ENCODE measurements around the gene NUP62CL. TPM values are rescaled to one million over a fixed set of nuclear protein-coding genes. Genes with fewer than 3 reads are reported as not detected.

Gene NUP62CL
- total RNA-seq, 2 experiments from 2014 or later = 10.6 to 37.6 TPM

GRCh38 chrX:107207943-107208342 lies 1.7 kb upstream of the NUP62CL start:
- no peak for DNase-seq (ENCODE audit: low spot score)
- Histone ChIP-seq H3K4me1 (ENCODE audit: insufficient read depth, low read length, poor library complexity, severe bottlenecking) (no peaks in the 10 kb centered on the region), H3K79me2 (ENCODE audit: insufficient read depth, low read depth, low read length) (no peaks in the 10 kb centered on the region), H2AFZ (ENCODE audit: low read length) (no peak overlapping the region), H4K20me1 (ENCODE audit: insufficient read depth, low read length) (no peaks in the 10 kb centered on the region), H3K9me3 (ENCODE audit: low read length) (no peaks in the 10 kb centered on the region), H3K4me2 (ENCODE audit: low read length) (no peak overlapping the region), H3K9me2 (ENCODE audit: insufficient read depth, low read length) (no peaks in the 10 kb centered on the region), H3K36me3 (ENCODE audit: insufficient read depth, low read length) (no peaks in the 10 kb centered on the region), H3K27ac (ENCODE audit: low read depth, low read length, poor library complexity, severe bottlenecking) (no peak overlapping the region), H3K4me3 (ENCODE audit: low read depth, low read length, poor library complexity, severe bottlenecking) (no peak overlapping the region)
- TF ChIP-seq, protein P1, sequence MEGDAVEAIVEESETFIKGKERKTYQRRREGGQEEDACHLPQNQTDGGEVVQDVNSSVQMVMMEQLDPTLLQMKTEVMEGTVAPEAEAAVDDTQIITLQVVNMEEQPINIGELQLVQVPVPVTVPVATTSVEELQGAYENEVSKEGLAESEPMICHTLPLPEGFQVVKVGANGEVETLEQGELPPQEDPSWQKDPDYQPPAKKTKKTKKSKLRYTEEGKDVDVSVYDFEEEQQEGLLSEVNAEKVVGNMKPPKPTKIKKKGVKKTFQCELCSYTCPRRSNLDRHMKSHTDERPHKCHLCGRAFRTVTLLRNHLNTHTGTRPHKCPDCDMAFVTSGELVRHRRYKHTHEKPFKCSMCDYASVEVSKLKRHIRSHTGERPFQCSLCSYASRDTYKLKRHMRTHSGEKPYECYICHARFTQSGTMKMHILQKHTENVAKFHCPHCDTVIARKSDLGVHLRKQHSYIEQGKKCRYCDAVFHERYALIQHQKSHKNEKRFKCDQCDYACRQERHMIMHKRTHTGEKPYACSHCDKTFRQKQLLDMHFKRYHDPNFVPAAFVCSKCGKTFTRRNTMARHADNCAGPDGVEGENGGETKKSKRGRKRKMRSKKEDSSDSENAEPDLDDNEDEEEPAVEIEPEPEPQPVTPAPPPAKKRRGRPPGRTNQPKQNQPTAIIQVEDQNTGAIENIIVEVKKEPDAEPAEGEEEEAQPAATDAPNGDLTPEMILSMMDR (conservative IDR thresholded peaks at IDR 0.05; ENCODE audit: low read length) = no peak
- TF ChIP-seq EZH2phosphoT487 (IDR thresholded peaks at IDR 0.05; ENCODE audit: borderline replicate concordance, low read depth, low read length) = no peak
- no TSS peak for BruUV-seq (replicated peaks)
- intact Hi-C loops (cut with micrococcal nuclease; ENCODE audit: unreplicated experiment) = loop anchor here (5.0 to 10.0 kb wide), 3 partner anchors 91 to 417 kb away; partner anchors contain the start of genes PRPS1 and RBM41
- ChIA-PET CTCF (ENCODE audit: unreplicated experiment) (no interaction called here), POLR2A (no interaction called here)

DNA sequence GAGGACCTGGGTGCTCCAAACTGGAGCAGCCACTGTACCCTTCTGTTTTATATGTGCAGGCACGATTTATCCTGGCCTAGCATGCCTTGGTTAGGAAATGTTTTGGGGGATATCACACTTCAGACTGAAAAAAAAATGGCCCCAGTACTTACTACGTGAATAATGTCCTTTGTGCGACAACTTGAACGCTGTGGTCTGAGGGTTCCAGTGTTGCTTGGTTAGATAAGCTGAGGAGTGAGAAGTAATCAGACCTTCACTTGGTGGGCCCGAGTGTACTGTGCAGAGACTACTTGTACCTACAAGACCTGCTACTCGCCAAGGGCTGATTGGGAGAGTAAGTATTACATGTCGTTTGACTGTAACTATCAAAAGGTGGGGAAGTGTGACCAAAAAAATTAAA lies 856 bp upstream of the NUP62CL start:
- Histone ChIP-seq H2AFZ (ENCODE audit: low read length) (no peak overlapping the region), H3K4me2 (ENCODE audit: low read length) (no peak overlapping the region)
- TF ChIP-seq, protein P1 (conservative IDR thresholded peaks at IDR 0.05; ENCODE audit: low read length) = no peak
- TF ChIP-seq EZH2phosphoT487 (IDR thresholded peaks at IDR 0.05; ENCODE audit: borderline replicate concordance, low read depth, low read length) = no peak

GRCh38 chrX:107206697-107207065 lies 448 bp upstream of the NUP62CL start:
- H3K36me3 ChIP-seq (ENCODE audit: insufficient read depth, low read length) = no peaks in the 10 kb centered on the region
- DNase-seq (ENCODE audit: low spot score) = no peak
- H3K4me2 ChIP-seq (ENCODE audit: low read length) = peak overlapping the region; percentile 79; the same call in 1 of the 2 replicates
- ChIA-PET CTCF (ENCODE audit: unreplicated experiment) (no interaction called here), POLR2A (no interaction called here)
- no peaks in the 10 kb centered on the region for H3K9me2 ChIP-seq (ENCODE audit: insufficient read depth, low read length)
- no peak overlapping the region for H2AFZ ChIP-seq (ENCODE audit: low read length)
- H3K27ac ChIP-seq (ENCODE audit: low read depth, low read length, poor library complexity, severe bottlenecking) = no peak overlapping the region
- H3K9me3 ChIP-seq (ENCODE audit: low read length) = no peaks in the 10 kb centered on the region
- peak overlapping the region; percentile 86 for H3K4me3 ChIP-seq (ENCODE audit: low read depth, low read length, poor library complexity, severe bottlenecking)
- no peaks in the 10 kb centered on the region for H4K20me1 ChIP-seq (ENCODE audit: insufficient read depth, low read length)
- TF ChIP-seq EZH2phosphoT487 (IDR thresholded peaks at IDR 0.05; ENCODE audit: borderline replicate concordance, low read depth, low read length) = no peak
- TF ChIP-seq, protein P1 (conservative IDR thresholded peaks at IDR 0.05; ENCODE audit: low read length) = no peak
- H3K79me2 ChIP-seq (ENCODE audit: insufficient read depth, low read depth, low read length) = no peaks in the 10 kb centered on the region
- no peaks in the 10 kb centered on the region for H3K4me1 ChIP-seq (ENCODE audit: insufficient read depth, low read length, poor library complexity, severe bottlenecking)
- no TSS peak for BruUV-seq (replicated peaks)
- intact Hi-C loops (cut with micrococcal nuclease; ENCODE audit: unreplicated experiment) = loop anchor here (5.0 to 10.0 kb wide), 3 partner anchors 89 to 418 kb away; partner anchors contain the start of genes PRPS1 and RBM41

More for the DNA sequence above, 856 bp upstream of the NUP62CL start:
- Histone ChIP-seq H3K36me3 (ENCODE audit: insufficient read depth, low read length) (no peaks in the 10 kb centered on the region), H4K20me1 (ENCODE audit: insufficient read depth, low read length) (no peaks in the 10 kb centered on the region), H3K4me3 (ENCODE audit: low read depth, low read length, poor library complexity, severe bottlenecking) (no peak overlapping the region), H3K9me2 (ENCODE audit: insufficient read depth, low read length) (no peaks in the 10 kb centered on the region), H3K27ac (ENCODE audit: low read depth, low read length, poor library complexity, severe bottlenecking) (no peak overlapping the region), H3K4me1 (ENCODE audit: insufficient read depth, low read length, poor library complexity, severe bottlenecking) (no peaks in the 10 kb centered on the region), H3K79me2 (ENCODE audit: insufficient read depth, low read depth, low read length) (no peaks in the 10 kb centered on the region), H3K9me3 (ENCODE audit: low read length) (no peaks in the 10 kb centered on the region)
- DNase-seq (ENCODE audit: low spot score) = no peak
- BruUV-seq (replicated peaks) = no TSS peak
- intact Hi-C loops (cut with micrococcal nuclease; ENCODE audit: unreplicated experiment) = loop anchor here (5.0 to 10.0 kb wide), 3 partner anchors 90 to 418 kb away; partner anchors contain the start of genes PRPS1 and RBM41
- POLR2A ChIA-PET = no interaction called here
- CTCF ChIA-PET (ENCODE audit: unreplicated experiment) = no interaction called here
